Right kidney (tissue), 1 donor: ENCODE measurements around the gene PPP1CA.
"Not testable (repeated sequence)": the region's sequence is repeated elsewhere in the genome, so short reads cannot be mapped to it uniquely, and the experiment has no call there.

Experiments
- DNase-seq: peaks from one replicate; pipeline ENCODE4 v3.0.0-alpha.2; 2016

Gene PPP1CA

DNA sequence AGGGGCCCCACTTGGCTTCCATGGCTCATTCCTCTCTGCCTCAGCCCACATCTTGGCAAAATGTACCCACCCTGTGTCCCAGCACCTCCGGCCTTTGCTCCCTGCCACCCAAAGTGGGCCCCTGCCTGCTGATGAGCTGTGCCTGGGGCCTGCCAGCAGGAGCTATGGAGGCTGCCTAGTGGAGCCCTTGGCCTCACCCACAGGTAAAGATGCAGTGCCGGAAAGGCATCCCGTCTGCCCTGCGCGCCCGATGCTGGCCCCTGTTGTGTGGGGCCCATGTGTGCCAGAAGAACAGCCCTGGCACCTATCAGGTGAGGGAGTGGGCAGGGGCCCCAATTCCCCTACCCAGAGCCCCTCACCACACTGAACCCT, 3.5 kb upstream of the PPP1CA start:
- DNase-seq: no peak

DNA sequence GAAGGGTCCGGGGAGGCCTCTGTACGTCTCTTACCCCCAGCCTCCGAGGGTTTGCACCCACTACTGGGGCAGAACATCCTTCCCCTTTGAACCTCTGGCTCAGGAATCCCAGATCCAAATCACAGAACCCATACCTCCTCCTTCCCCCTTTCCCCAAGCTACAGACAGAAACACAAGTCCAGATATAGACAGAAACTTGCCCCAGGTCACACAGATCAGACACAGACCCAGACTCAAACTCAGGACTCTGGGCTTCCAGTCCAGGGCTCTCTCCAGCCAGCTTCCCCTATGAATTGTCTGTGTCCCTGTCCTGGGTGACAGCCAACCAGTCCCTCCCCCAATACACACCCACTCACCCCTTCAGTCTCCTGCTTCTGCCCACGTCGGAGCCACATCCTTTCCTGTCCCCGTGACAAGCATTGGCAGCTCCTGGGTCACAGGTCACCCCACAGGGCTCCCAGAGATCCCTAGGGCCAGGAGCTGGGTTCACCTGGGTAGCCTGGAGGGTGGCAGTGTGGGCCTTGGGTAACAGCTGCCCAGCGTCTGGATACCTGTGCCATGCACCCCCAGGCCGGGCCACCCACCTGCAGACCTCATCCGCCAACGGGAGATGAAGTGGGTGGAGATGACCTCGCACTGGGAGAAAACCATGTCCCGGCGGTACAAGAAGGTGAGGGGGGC, 3.0 kb upstream of the PPP1CA start:
- DNase-seq: no peak

DNA sequence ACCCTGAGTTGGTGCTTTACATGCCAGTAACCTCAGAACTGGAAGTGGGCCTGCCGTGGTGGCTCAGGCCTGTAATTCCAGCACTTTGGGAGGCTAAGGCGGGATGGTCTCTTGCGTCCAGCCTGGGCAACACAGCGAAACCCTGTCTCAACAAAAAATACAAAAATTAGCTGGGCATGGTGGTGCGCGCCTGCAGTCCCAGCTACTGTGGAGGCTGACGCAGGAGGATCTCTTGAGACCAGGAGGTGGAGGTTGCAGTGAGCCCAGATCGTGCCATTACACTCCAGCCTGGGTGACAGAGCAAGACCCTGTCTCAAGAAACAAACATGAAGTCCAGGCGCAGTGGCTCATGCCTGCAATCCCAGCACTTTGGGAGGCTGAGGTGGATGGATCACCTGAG, 1.4 kb upstream of the PPP1CA start:
- DNase-seq: not testable (repeated sequence)

DNA sequence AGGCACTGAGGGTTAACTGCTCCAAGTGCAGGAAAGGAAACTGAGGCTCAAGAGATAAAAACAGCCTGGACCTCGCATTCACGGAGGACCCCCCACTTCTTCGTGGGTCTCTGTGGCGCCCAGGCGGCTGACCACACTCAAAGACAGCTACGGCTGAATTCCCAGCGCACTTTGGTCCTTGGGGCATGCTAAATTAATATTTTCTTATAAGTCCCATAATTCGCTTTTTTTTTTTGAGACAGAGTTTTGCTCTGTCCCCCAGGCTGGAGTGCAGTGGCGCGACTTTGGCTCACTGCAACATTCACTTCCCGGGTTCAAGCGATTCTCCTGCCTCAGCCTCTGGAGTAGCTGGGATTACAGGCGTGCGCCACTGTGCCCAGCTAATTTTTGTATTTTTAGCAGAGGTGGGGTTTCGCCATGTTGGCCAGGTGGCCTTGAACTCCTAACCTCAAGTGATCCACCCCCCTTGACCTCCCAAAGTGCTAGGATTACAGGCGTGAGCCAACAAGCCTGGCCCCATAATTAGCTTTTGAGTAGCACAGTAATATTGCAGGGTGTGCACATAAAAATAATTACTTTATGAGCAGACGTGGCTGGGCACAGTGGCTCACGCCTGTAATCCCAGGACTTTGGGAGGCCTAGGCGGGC, 658 bp upstream of the PPP1CA start:
- peak; percentile 78 for DNase-seq

DNA sequence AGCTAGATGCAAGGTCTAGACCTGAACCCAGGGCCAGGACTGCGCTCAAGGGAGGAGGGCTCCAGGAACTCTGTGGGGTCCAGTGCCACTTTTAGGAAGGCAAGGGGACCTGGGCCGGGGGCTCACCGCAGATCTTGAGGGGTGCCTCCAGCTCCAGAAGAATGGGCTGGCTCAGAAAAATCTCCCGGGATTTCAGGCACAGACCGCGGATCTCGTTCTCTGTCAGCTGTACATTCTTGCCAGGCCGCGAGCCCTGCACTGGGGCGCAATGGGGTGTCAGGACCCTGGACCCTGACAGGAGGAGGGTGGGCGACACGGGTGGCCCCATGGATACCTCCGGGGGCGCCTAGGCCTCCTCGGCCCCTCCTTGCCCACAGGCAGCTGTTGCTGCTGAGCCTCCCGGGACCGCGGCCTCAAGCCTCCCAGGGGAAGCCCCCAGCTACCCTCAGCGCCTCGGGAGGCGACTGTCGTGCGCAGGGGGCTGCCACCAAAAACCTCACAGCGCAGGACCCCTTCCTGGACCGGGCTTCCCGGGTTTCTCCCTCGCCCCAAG, 640 bp downstream of the PPP1CA start:
- DNase-seq: no peak

DNA sequence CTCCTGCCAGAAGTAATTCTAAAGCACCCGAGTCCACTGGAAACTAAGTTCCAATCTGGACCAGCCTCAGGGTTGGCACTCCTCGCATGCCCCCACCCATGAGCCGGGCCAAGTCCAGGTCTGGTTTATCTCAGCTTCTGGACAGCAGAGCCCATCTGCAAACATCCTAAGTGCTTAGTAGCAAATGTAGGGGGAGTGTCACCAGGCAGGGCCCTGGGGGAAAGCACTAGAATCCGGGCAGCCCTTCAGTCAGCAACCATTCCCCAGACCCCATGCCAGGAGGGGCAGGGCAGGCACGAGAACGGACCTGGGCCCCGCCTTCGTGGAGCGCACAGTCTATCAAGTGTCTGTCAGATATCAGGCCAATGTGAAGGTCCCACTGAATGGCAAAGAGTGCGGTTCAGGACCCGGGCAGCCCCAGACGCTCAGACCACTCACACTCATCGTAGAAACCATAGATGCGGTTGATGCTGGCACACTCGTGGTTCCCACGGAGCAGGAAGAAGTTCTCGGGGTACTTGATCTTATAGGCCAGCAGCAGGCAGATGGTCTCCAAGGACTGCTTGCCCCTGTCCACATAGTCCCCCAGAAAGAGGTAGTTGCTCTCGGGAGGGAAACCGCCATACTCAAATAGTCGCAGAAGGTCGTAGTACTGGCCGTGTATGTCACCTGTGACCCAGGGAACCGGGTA, 1.3 kb downstream of the PPP1CA start:
- no peak for DNase-seq

DNA sequence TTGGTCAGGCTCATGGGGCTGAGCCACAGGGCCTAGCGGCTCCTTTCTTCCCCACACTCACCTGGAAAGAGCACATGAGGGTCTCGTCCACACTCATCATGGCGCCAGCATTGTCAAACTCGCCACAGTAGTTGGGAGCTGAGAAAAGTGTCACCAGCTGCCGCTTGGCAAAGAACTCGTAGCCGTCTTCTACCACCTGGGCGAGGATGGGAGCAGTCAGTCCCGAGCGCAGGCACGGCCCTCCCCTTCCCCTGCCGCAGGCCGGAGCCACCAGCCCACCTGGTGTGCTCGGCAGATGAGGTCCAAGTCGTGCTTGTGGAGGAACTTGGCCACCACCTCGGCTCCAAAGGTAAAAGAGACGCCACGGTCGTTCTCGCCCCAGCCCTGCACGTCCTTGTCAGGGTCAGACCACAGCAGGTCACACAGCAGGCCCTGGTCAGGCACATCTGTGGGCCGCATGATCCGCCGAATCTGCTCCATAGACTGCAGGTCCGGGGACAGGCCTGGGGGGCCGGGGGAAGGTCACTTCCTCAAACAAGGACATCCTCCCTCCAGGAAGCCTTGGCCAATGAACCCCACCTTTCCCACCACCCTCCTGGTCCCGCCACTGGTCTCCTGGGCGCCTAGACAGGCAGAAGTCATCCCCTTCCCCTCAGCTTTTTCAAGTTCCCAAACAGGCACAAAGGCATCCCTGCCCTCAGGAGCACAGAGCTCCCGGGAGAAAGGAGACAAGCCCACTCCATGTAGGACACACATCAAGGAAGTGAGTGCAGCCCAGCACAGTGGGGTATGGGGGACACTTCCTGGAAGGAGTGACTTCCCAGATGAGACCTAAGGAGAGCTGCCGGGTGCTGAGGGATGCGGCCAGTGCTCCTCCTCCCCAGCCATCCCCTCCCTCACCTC, 2.7 kb downstream of the PPP1CA start:
- no peak for DNase-seq

DNA sequence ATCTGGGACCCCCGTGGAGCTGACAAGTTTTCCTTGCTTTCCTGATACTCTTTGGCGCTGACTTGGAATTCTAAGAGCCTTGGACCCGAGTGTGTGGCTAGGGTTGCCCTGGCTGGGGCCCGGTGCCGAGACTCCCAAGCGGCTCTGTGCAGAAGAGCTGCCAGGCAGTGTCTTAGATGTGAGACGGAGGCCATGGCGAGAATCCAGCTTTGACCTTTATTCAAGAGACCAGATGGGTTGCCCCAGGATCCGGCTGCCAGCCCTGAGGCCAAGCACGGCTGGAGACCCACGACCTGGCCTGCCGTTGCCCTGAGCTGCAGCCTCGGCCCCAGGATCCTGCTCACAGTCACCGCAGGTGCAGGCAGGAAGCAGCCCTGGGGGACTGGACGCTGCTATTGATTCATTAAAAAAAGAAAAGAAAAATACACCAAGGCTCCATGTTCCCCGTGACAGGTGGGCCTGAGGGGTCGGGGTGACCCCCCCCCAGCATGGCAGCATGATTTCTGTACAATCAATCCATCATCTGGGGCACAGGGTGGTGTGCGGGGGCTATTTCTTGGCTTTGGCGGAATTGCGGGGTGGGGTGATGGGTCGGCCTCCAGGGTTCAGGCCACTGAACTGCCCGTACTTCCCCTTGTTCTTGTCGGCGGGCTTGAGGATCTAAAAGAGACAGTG, 3.5 kb downstream of the PPP1CA start:
- DNase-seq: no peak

DNA sequence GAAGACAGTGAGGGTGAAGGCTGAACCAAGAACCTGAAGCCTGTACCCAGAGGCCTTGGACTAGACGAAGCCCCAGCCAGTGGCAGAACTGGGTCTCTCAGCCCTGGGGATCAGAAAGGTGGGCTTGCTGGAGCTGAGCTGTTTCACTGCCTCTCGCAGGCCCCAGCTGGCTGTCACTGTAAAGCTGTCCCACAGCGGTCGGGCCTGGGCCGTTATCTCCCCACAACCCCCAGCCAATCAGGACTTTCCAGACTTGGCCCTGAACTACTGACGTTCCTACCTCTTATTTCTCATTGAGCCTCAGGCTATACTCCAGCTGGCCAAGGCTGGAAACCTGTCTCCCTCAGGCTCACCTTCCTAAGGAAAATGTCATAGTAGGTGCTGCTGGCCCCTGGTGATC, 4.1 kb downstream of the PPP1CA start:
- no peak for DNase-seq

DNA sequence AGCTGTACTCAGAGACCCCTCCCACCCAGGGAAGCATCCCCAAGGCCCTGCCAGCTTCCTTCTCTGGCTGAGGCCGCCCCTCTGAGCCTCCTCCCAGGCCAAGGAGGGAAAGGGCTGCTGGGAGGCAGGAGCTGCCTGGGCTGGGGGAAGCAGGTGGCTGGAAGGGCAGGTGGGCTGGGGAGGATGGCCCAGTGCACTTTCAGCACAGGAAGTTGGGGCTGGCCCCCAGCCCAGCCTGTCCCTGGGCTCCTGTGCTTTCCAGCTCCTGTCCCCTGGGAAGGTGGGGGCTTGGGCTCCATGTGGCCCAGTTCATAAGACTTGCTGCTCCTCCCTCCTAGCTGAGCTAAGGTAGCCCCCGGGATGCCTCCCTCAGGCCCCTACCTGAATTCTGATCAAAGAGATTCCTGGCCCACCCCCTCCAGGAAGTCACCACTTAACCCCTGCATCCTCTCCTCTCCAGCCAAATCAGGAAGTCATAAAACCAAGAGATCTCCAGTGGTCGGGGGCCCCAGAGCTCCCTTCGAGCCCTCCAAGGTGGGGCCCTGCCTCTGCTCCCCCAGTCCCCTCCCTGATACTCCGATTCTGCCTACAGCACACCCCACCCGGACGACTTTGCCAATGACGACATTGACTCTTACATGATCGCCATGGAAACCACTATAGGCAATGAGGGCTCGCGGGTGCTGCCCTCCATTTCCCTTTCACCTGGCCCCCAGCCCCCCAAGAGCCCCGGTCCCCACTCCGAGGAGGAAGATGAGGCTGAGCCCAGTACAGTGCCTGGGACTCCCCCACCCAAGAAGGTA, 4.9 kb downstream of the PPP1CA start:
- DNase-seq: no peak

DNA sequence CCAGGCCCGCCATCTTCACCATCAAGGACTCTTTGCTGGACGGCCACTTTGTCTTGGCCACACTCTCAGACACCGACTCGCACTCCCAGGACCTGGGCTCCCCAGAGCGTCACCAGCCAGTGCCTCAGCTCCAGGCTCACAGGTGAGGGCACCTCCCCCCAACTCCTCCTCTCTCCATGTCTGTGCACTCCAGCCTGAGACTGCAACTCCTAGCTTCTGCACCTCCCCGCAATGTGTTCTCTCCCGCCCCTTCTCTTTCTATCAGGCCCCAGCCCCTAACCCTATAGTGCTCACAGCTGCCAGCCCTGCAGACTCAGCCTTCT, 5.4 kb downstream of the PPP1CA start:
- DNase-seq: no peak

DNA sequence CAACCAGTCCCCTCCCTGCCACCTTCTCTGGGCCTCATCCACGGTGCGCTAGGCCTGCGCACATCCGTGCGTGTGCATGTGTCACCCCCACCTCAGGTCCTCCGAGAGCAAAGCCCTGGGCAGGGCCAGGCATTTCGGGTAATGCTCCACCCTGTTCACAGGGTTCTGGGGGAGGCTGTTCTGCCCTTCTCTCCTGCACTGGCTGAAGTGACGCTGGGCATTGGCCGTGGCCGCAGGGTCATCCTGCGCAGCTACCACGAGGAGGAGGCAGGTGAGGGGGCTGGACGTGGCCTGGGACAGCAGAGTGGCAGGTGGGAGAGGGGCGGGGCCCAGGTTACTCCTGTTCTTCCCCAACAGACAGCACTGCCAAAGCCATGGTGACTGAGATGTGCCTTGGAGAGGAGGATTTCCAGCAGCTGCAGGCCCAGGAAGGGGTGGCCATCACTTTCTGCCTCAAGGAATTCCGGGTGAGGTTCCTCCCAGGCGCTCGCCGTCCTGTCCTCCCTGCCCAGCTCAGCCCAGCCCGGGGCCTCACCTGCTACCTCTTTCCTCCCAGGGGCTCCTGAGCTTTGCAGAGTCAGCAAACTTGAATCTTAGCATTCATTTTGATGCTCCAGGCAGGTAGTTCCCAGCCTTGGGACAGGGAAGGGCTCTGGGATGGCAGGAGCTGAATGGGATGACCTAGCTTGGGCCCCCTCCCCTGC, 6.0 kb downstream of the PPP1CA start:
- DNase-seq: no peak

DNA sequence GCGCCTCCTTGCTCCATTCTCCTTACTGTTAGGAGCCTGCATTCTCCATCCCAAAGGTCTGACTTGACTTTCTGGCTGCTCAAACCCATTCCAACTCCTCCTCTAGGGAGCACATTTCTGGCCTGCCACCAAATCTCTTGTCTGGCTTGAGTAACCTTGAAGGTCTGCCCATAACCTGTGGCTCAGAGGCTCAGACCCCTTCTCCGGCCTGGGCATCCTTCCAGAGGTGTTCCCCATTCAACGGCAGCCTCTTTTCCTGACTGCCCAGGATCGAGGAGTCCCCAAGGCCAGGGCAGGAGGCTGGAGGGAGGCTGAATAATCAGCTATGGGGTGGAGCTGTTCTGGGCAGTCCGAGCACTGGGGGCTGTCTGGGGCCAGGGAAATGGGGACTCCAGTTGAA, 7.7 kb downstream of the PPP1CA start:
- DNase-seq: no peak

DNA sequence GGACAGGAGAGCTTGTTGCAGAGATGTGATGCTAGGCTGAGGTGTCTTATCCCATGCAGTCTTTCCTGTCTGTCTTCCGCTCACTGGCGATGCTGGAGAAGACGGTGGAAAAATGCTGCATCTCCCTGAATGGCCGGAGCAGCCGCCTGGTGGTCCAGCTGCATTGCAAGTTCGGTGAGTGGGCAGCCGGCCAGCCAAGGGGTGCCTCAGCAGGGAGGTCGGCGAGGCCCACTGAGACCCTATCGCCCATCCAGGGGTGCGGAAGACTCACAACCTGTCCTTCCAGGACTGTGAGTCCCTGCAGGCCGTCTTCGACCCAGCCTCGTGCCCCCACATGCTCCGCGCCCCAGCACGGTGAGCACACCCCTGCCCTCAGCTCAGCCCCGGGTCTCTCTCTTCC, 8.2 kb downstream of the PPP1CA start:
- DNase-seq: no peak

DNA sequence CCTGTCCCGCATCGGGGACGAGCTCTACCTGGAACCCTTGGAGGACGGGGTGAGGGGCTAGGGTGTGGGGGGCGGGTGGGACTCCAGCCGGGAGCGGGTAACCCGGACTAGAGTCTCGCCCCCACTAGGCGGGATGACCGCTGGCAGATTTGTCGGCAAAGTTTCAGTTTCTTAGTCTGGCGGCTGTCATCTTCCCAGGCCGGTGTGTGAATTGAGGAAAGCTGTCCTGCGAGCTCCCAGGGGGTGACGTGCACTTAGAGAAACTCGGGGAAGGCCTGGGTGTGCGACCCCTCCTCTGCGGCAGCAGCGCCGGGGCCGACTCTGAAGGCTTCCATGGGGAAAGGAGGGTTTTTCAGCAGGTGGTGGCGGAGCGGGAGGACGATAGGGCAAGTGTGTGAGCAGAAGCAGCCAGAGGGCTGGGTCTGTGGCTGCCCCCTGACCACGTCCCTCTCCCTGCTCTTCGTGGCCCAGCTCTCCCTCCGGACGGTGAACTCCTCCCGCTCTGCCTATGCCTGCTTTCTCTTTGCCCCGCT, 9.4 kb downstream of the PPP1CA start:
- no peak for DNase-seq

DNA sequence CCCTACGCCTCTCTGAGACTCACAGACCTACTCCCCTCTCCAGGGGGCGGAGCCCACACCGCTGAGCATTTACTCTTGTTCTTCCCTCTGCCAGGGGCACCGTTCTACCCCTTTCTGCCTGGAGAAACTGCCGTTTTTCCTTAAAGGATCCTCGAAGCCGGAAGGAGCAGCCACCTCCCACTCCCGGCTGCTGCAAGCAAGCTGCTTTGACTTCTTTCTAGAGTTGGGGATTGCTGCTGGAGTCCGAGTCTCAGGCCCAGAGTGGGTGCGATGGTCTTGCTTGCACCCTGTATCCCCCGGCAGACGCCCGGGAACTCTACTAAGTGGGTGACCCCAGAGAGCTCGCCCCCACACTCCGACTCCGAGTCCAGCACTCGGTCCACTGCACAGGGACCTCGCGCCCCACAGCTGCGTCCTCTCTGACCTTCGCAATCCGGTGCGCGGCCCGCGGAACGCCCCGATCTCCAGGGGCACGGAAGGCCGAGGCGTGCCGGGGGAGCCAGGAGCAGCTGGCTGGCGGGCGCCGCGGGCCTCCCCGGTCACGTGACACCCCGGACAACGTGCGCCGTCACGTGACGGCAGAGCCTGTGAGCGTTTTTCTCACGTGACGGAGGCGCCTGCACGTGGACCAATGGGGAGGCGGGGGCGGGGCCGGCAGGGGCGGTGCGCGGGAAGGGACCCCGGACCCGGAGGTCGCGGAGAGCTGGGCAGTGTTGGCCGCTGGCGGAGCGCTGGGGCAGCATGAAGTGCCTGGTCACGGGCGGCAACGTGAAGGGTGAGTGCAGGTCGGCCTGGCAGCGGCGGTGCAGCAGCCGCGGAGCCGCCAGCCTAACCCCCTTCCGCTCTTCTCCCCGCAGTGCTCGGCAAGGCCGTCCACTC, 10.1 kb downstream of the PPP1CA start, which contains the start of gene RAD9A:
Gene RAD9A, plus strand, starts transcription at position 683 of the 879 bp plus-strand sequence. Its CDS starts 59 bp downstream, at position 742.
- peak; percentile 87 for DNase-seq

DNA sequence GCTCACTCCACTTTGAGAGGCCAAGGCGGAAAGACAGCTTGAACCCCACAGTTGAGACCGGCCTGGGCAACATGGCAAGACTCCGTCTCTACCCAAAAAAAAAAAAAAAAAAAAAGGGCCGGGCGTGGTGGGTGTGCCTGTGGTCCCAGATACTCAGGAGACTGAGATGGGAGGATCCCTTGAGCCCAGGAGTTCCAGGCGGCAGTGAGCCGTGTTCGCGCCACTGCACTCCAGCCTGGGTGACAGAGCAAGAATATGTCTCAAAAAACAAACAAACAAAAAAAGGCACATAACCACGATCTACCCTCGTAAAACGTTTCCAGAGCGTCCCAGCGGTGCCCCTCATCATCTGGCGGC, 10.7 kb downstream of the PPP1CA start:
- no peak for DNase-seq

DNA sequence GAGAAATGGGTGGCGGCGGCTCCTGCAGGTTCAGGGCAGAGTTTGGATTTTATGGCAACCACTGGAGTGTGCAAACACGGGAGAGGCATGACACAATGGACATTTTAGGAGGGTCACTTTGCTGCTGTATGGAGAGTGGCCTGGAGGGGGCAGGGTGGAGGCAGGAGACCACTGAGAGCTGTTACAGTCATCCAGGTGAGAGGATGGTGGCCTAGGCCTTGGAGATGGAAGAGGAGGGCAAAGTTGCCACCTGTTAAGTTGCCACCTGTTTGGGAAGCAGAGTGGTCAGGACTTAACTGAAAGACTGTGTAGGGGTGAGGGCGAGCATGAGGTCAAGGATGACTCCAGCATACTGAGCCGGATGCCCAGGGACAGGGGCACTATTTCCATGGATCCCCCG, 12.2 kb downstream of the PPP1CA start:
- no peak for DNase-seq

DNA sequence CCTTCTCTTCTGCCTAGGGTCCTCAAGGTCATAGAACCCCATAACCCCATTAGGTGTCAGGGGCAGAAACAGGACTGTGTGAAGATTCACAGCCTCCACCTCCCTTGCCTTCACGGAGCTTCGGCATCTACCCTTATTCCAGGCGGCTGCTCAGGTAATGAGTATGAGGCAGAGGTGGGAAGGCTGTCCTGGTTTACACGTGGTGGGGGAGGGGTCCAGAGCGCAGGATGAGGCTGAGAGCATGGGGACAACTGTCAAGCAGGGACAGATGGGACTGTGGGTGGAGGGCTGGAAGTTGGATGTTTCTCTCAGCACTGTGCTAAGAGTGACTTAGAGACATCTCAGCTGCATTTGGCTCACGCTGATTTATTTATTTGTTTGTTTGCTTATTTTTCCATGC, 14.1 kb downstream of the PPP1CA start:
- no peak for DNase-seq
